Fibroblast of pulmonary artery (primary cell): ENCODE data around the gene RRBP1.

Source experiments
- DNase-seq: peaks from one replicate; pipeline ENCODE4 v3.0.0-alpha.2; 2010; ENCODE audit warnings: low read depth
- H3K4me3 ChIP-seq: replicated peaks from 2 replicates; pipeline ENCODE4 v1.5.1; 2011; ENCODE audit warnings: low read depth, mild to moderate bottlenecking, control low read depth, low read length, moderate library complexity
- CTCF ChIP-seq: IDR thresholded peaks from 2 replicates; pipeline ENCODE4 v1.5.1; 2011; ENCODE audit warnings: mild to moderate bottlenecking, control low read depth, low read length, inconsistent platforms; ENCODE audit errors: missing control alignments

RRBP1 gene

DNA sequence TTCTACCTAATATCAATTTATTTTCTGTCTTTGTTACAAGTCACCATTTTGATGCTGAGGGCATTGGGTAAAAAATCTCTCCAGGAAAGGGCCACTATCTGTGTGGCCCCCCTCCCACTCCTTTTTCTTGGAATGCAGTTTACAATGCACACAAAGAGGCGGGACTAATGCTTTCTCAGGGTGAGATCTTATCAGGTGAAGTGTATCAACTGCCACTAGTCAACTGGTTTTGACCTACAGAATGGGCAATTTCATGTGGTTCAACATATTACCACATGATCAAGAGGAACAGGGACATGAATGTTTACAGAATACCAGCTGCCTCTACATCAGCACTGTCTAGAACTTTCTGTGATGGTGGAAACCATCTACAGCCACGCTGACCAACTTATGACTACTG, 3.7 kb downstream of the RRBP1 start:
- TF ChIP-seq CTCF: no peak
- no peak overlapping the region for H3K4me3 ChIP-seq
- DNase-seq: no peak

GRCh38 chr20:17676942-17677341, 5.1 kb downstream of the RRBP1 start:
- no peak for TF ChIP-seq CTCF
- no peak overlapping the region for H3K4me3 ChIP-seq
- no peak for DNase-seq

DNA sequence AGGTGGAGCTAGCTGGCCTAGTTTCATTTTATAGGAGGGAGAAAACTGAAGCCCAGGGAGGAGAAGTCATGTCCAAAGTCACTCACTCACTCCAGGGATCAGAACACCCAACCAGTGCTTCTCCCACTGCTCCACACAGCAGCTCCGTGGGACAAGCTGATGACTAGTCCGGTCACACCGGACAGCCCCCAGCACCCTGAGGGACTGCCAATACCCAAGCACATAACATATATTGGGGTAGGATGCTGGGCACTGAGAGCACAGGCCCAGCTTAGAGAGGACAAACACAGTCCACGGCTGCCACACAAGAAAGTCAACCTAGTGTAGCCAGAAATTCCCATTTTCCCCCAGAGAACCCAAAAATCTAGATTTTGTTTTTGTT, 5.7 kb downstream of the RRBP1 start:
- DNase-seq: no peak
- no peak overlapping the region for H3K4me3 ChIP-seq
- TF ChIP-seq CTCF: no peak

GRCh38 chr20:17675519-17676377, 6.3 kb downstream of the RRBP1 start:
- no peak for DNase-seq
- no peak for TF ChIP-seq CTCF
- H3K4me3 ChIP-seq: no peak overlapping the region

- H3K4me3 ChIP-seq: no peak overlapping the region
- no peak for TF ChIP-seq CTCF
- peak; percentile 56 for DNase-seq
Observed at GRCh38 chr20:17674722-17675518, 7.1 kb downstream of the RRBP1 start.

DNA sequence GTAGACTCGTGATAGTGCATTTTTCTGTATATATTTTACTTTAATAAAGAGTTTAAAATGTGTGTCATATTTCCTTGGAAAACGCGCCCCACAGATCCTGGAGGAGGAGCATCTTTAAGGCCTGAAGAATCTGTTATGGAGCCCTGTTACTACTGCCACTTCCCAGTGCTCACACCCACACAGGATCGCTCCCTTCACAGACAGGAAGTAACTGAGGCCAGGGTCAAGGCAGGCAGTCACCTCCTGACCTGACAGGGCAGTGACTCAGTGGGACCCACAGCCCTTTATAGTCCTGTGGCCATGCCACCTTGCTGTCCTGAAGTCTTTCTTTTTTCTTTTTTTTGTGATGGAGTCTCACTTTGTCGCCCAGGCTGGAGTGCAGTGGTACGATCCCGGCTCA, 9.0 kb downstream of the RRBP1 start:
- H3K4me3 ChIP-seq: no peak overlapping the region
- no peak for TF ChIP-seq CTCF
- DNase-seq: no peak

DNA sequence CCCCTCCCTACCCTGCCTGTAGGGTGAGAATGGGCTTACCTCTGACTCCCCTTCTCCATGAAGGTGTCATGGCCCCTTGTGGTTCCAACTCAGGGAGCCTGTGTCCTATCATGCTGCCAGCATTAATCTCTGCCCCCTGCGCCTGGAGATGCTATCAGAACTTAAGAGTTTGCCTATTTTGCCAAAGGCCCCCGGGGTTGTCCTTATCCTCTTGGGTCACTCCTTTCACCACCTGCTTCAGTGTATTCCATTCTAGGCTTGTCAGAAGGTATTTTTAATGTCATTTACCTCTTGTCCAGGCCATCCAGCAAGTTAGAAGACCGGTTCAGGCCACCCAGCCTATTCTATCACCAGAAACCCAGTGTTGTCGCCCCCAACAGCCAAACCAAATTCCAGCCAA, 10.5 kb downstream of the RRBP1 start:
- DNase-seq: no peak
- TF ChIP-seq CTCF: no peak
- no peak overlapping the region for H3K4me3 ChIP-seq
